IPS DF 19.7 (cell line): ENCODE data around the gene DAP.
"Not testable (repeated sequence)": the region's sequence is repeated elsewhere in the genome, so short reads cannot be mapped to it uniquely, and the experiment has no call there.

Source experiments
- DNase-seq: peaks from one replicate; pipeline ENCODE4 v3.0.0-alpha.2; 2013; ENCODE audit warnings: low read depth, low spot score

Gene DAP

GRCh38 chr5:10672146-10673016 lies 88.7 kb downstream of the DAP start:
- DNase-seq, result no peak

GRCh38 chr5:10671041-10672008 lies 89.7 kb downstream of the DAP start:
- DNase-seq, result no peak

GRCh38 chr5:10669983-10670382 lies 91.1 kb downstream of the DAP start:
- no peak for DNase-seq

- no peak for DNase-seq
Observed at GRCh38 chr5:10668697-10669096, 92.3 kb downstream of the DAP start.

- DNase-seq, result no peak
Observed at GRCh38 chr5:10667431-10668057, 93.5 kb downstream of the DAP start.

GRCh38 chr5:10666531-10667299 lies 94.3 kb downstream of the DAP start:
- DNase-seq, result no peak

- DNase-seq, result no peak
Observed at GRCh38 chr5:10665799-10666198, 95.2 kb downstream of the DAP start.

- not testable (repeated sequence) for DNase-seq
Observed at GRCh38 chr5:10664180-10664769, 96.8 kb downstream of the DAP start.

- no peak for DNase-seq
Observed at GRCh38 chr5:10663489-10664179, 97.4 kb downstream of the DAP start.

GRCh38 chr5:10662661-10663488 lies 98.2 kb downstream of the DAP start:
- DNase-seq, result no peak

- DNase-seq, result no peak
Observed at GRCh38 chr5:10662083-10662482, 99.0 kb downstream of the DAP start.

GRCh38 chr5:10661401-10661800 lies 99.6 kb downstream of the DAP start:
- no peak for DNase-seq

- no peak for DNase-seq
Observed at GRCh38 chr5:10660720-10661387, 100.2 kb downstream of the DAP start.

GRCh38 chr5:10660135-10660534 lies 100.9 kb downstream of the DAP start:
- DNase-seq, result no peak

GRCh38 chr5:10658265-10658664 lies 102.8 kb downstream of the DAP start:
- DNase-seq, result no peak

GRCh38 chr5:10655972-10656830 lies 104.8 kb downstream of the DAP start:
- no peak for DNase-seq

GRCh38 chr5:10655161-10655971 lies 105.7 kb downstream of the DAP start:
- DNase-seq, result no peak
